Transverse colon (tissue), 4 donors: ENCODE measurements around the gene AGPAT3. TPM values are rescaled to one million over a fixed set of nuclear protein-coding genes. Genes with fewer than 3 reads are reported as not detected.

Experiments used
- DNase-seq: peaks from one replicate; pipeline ENCODE4 v3.0.0-alpha.2; 2019
- H3K27ac ChIP-seq, 4 donors: fragments of 200-600 bp; sonication (generic); 2 replicates each; pipeline ENCODE4 v1.5.1; 2016 to 2018; ENCODE audit warnings: inconsistent platforms in 4 of 4
- H3K27me3 ChIP-seq: fragments of 200-600 bp; sonication (generic); 2 replicates; pipeline ENCODE4 v1.5.1; 2017; ENCODE audit warnings: inconsistent platforms
- H3K36me3 ChIP-seq, 4 donors: fragments of 200-600 bp; sonication (generic); 2 replicates each; pipeline ENCODE4 v1.5.1; 2017 to 2019; ENCODE audit warnings: inconsistent platforms in 4 of 4
- H3K4me1 ChIP-seq, 4 donors: fragments of 200-600 bp; sonication (generic); 2 replicates each; pipeline ENCODE4 v1.5.1; 2017 to 2020; ENCODE audit warnings: inconsistent platforms in 4 of 4
- H3K4me3 ChIP-seq, 4 donors: fragments of 200-600 bp; sonication (generic); 1 replicate in 1 of 4; 2 replicates in 3 of 4; pipeline versions ENCODE4 v1.5.1 to v1.6.1; 2017 to 2019; ENCODE audit warnings: inconsistent platforms in 4 of 4
- H3K9me3 ChIP-seq, 2 donors: fragments of 200-600 bp; sonication (generic); 2 replicates each; pipeline ENCODE4 v1.5.1; 2017 to 2019; ENCODE audit warnings: inconsistent platforms in 2 of 2
- EP300 ChIP-seq: sonication (generic); formaldehyde crosslinking; IDR thresholded peaks from one replicate; pipeline ENCODE4 v1.6.1; 2017; ENCODE audit warnings: antibody characterized with exemption, low read depth
- POLR2A ChIP-seq: fragments of 450-650 bp; IDR thresholded peaks from one replicate; pipeline ENCODE4 v1.6.1; 2016; ENCODE audit warnings: antibody characterized with exemption, mild to moderate bottlenecking, moderate library complexity
- POLR2AphosphoS5 ChIP-seq, 3 donors: sonication (generic); formaldehyde crosslinking; IDR thresholded peaks; one replicate each; pipeline ENCODE4 v1.6.1; 2016; ENCODE audit warnings: antibody characterized with exemption in 3 of 3
- WGBS, 2 donors: methylation state at CpG; one replicate each; pipeline ENCODE4 v1.1.5; 2018; ENCODE audit warnings: low coverage in 1 of 2; 5-methylcytosine and 5-hydroxymethylcytosine counted together
- in situ Hi-C, 4 donors: fragments of 200-750 bp; cut with MboI; loops; one replicate each; pipeline versions ENCODE4 v1.15.0 to v1.15.1; 2017; ENCODE audit warnings: low sequenced_read_pairs in 3 of 4, low pct_ligation_motif_present in 1 of 4, low pct_unique_long_range_greater_than_20kb in 1 of 4
- intact Hi-C: fragments of 100-400 bp; cut with DNase I; formaldehyde crosslinking; loops from one replicate; pipeline ENCODE4 v1.15.1; 2023; ENCODE audit warnings: low total_unique reads
- total RNA-seq, 4 donors: library from RNA; depleted of rRNA; stranded (reverse); fragments of >200 nt; gene quantifications; one replicate each; pipeline ENCODE4 v1.1.0, GENCODE V29; 2016
- TF ChIP-seq, protein P1 (sequence below), 5 experiments: fragments of 200-600 bp in 3 of 5; fragments of 450-650 bp in 2 of 5; sonication (generic) in 3 of 5; IDR thresholded peaks; 1 replicate in 2 of 5; 2 replicates in 3 of 5; pipeline ENCODE4 v1.5.1; 2016 to 2017; ENCODE audit warnings: antibody characterized with exemption in 5 of 5, inconsistent platforms in 3 of 5, mild to moderate bottlenecking in 2 of 5, moderate library complexity in 1 of 5

The AGPAT3 gene
- total RNA-seq, 4 donors from 2014 or later = 59.9 to 116 (median 85.3) TPM

- Histone ChIP-seq H3K27me3 (no peaks in the 10 kb centered on the region), H3K4me3 (no peak overlapping the region), H3K27ac (no peak overlapping the region), H3K4me1 (peaks cover 0 to 8% (median 6%) of the 10 kb centered on the region in 4 donors), H3K36me3 (no peaks in the 10 kb centered on the region), H3K9me3 (no peaks in the 10 kb centered on the region)
- intact Hi-C loops (no loop called here), in situ Hi-C loops (loop anchor here in 2 of 4 donors (25.0 kb wide), 2 partner anchors 106 to 131 kb away; no protein-coding TSS in a partner anchor)
- TF ChIP-seq, protein P1, sequence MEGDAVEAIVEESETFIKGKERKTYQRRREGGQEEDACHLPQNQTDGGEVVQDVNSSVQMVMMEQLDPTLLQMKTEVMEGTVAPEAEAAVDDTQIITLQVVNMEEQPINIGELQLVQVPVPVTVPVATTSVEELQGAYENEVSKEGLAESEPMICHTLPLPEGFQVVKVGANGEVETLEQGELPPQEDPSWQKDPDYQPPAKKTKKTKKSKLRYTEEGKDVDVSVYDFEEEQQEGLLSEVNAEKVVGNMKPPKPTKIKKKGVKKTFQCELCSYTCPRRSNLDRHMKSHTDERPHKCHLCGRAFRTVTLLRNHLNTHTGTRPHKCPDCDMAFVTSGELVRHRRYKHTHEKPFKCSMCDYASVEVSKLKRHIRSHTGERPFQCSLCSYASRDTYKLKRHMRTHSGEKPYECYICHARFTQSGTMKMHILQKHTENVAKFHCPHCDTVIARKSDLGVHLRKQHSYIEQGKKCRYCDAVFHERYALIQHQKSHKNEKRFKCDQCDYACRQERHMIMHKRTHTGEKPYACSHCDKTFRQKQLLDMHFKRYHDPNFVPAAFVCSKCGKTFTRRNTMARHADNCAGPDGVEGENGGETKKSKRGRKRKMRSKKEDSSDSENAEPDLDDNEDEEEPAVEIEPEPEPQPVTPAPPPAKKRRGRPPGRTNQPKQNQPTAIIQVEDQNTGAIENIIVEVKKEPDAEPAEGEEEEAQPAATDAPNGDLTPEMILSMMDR (IDR thresholded peaks at IDR 0.05) = no peak
- TF ChIP-seq EP300 (no peak), POLR2A (no peak), POLR2AphosphoS5 (IDR thresholded peaks at IDR 0.05) (no peak)
- no peak for DNase-seq
- WGBS, 2 donors = 92% methylated on average over 30 of the region's 30 CpGs; no CpG with 5 or more reads in 1 of the 2 donors
Measured at GRCh38 chr21:43943512-43944077, 78.6 kb downstream of the AGPAT3 start.

GRCh38 chr21:43944078-43944633, 79.1 kb downstream of the AGPAT3 start:
- in situ Hi-C loops (loop anchor here in 2 of 4 donors (25.0 kb wide), 2 partner anchors 107 to 132 kb away; no protein-coding TSS in a partner anchor), intact Hi-C loops (no loop called here)
- no peak for DNase-seq
- H3K4me1 ChIP-seq = peaks cover 0 to 4% (median 1%) of the 10 kb centered on the region in 4 donors
- H3K27ac ChIP-seq = no peak overlapping the region
- H3K27me3 ChIP-seq = no peaks in the 10 kb centered on the region
- TF ChIP-seq, protein P1 (IDR thresholded peaks at IDR 0.05) = no peak
- TF ChIP-seq EP300 = no peak
- TF ChIP-seq POLR2AphosphoS5 (IDR thresholded peaks at IDR 0.05) = no peak
- TF ChIP-seq POLR2A = no peak
- 86 to 100% methylated on average over 2 to 19 of the region's 20 CpGs for WGBS, 2 donors
- no peaks in the 10 kb centered on the region for H3K9me3 ChIP-seq
- no peak overlapping the region for H3K4me3 ChIP-seq
- H3K36me3 ChIP-seq = peaks cover 0 to 3% (median 0%) of the 10 kb centered on the region in 4 donors

DNA sequence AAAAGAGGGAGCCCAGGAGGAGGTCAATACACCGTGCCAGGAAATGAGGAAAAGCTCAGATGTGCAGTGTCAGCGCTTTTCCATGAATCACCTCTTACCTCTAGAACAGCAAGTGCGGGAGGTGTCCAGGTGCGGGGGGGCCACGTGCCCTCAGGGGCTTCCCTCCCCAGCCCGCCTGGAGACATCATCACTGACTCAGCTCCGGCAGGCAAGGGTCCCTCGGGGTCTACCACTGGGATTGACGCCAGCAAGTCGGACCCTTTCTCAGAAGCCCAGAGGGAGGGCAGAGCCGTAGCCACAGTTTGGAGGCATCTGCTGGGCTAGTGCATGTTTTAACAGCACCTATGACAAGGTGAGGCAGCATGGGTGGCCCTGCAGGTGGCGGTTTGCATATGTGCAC, 79.7 kb downstream of the AGPAT3 start:
- DNase-seq = no peak
- H3K27me3 ChIP-seq = no peaks in the 10 kb centered on the region
- no peak overlapping the region for H3K27ac ChIP-seq
- no peak overlapping the region for H3K4me3 ChIP-seq
- H3K4me1 ChIP-seq = peaks cover 0 to 4% (median 0%) of the 10 kb centered on the region in 4 donors
- intact Hi-C loops = no loop called here
- WGBS, 2 donors = 91 to 100% methylated on average over 1 to 12 of the region's 12 CpGs
- TF ChIP-seq, protein P1 (IDR thresholded peaks at IDR 0.05) = no peak
- in situ Hi-C loops = loop anchor here in 2 of 4 donors (25.0 kb wide), 2 partner anchors 107 to 132 kb away; no protein-coding TSS in a partner anchor
- H3K9me3 ChIP-seq = no peaks in the 10 kb centered on the region
- H3K36me3 ChIP-seq = peaks cover 0 to 3% (median 0%) of the 10 kb centered on the region in 4 donors

GRCh38 chr21:43948740-43949498, 83.9 kb downstream of the AGPAT3 start:
- peaks cover 0 to 3% (median 0%) of the 10 kb centered on the region in 4 donors for H3K36me3 ChIP-seq
- peaks cover 0 to 6% (median 0%) of the 10 kb centered on the region in 4 donors for H3K4me1 ChIP-seq
- no peak overlapping the region for H3K4me3 ChIP-seq
- intact Hi-C loops = no loop called here
- 96% methylated on average over 4 to 6 of the region's 6 CpGs for WGBS, 2 donors
- no peaks in the 10 kb centered on the region for H3K9me3 ChIP-seq
- H3K27me3 ChIP-seq = no peaks in the 10 kb centered on the region
- no peak for DNase-seq
- TF ChIP-seq POLR2AphosphoS5 (IDR thresholded peaks at IDR 0.05) = no peak
- TF ChIP-seq POLR2A = no peak
- TF ChIP-seq EP300 = no peak
- TF ChIP-seq, protein P1 (IDR thresholded peaks at IDR 0.05) = no peak
- H3K27ac ChIP-seq = no peak overlapping the region
- in situ Hi-C loops = loop anchor here in 2 of 4 donors (25.0 kb wide), 2 partner anchors 112 to 137 kb away; no protein-coding TSS in a partner anchor
